Jurkat, Clone E6-1 (cell line): ENCODE results near the gene ZFR.
"Not testable (repeated sequence)": the region's sequence is repeated elsewhere in the genome, so short reads cannot be mapped to it uniquely, and the experiment has no call there.

ENCODE experiments used
- DNase-seq: peaks from one replicate; pipeline ENCODE4 v3.0.0-alpha.2; 2011; ENCODE audit warnings: low read depth, low spot score
- H3K4me3 ChIP-seq: 2 replicates; pipeline ENCODE4 v1.5.1; 2011; ENCODE audit warnings: mild to moderate bottlenecking, low read length, control low read depth, moderate library complexity

The ZFR gene

GRCh38 chr5:32378966-32379365 lies 65.6 kb downstream of the ZFR start:
- no peak for DNase-seq
- H3K4me3 ChIP-seq = no peak overlapping the region

GRCh38 chr5:32369542-32370155 lies 74.9 kb downstream of the ZFR start:
- H3K4me3 ChIP-seq = no peak overlapping the region
- no peak for DNase-seq

GRCh38 chr5:32369032-32369431 lies 75.5 kb downstream of the ZFR start:
- H3K4me3 ChIP-seq = no peak overlapping the region
- no peak for DNase-seq

- DNase-seq, H3K4me3 ChIP-seq: not testable (repeated sequence)
Observed at GRCh38 chr5:32367271-32367670, 77.3 kb downstream of the ZFR start.

- no peak for DNase-seq
- H3K4me3 ChIP-seq = no peak overlapping the region
Observed at GRCh38 chr5:32365623-32366022, 78.9 kb downstream of the ZFR start.

GRCh38 chr5:32363030-32363429 lies 81.5 kb downstream of the ZFR start:
- DNase-seq = no peak
- no peak overlapping the region for H3K4me3 ChIP-seq

GRCh38 chr5:32362527-32362926 lies 82.0 kb downstream of the ZFR start:
- no peak overlapping the region for H3K4me3 ChIP-seq
- no peak for DNase-seq

GRCh38 chr5:32360906-32361305 lies 83.6 kb downstream of the ZFR start:
- DNase-seq = no peak
- H3K4me3 ChIP-seq = no peak overlapping the region

- no peak overlapping the region for H3K4me3 ChIP-seq
- DNase-seq = no peak
Observed at GRCh38 chr5:32358611-32359010, 85.9 kb downstream of the ZFR start.

GRCh38 chr5:32357658-32358057 lies 86.9 kb downstream of the ZFR start:
- H3K4me3 ChIP-seq = no peak overlapping the region
- DNase-seq = no peak

- no peak for DNase-seq
- no peak overlapping the region for H3K4me3 ChIP-seq
Observed at GRCh38 chr5:32355686-32356085, 88.9 kb downstream of the ZFR start.

- DNase-seq = no peak
- no peak overlapping the region for H3K4me3 ChIP-seq
Observed at GRCh38 chr5:32353420-32353819, 91.1 kb downstream of the ZFR start.

- H3K4me3 ChIP-seq = no peak overlapping the region
- no peak for DNase-seq
Observed at GRCh38 chr5:32352685-32353084, 91.9 kb downstream of the ZFR start.

GRCh38 chr5:32346869-32347268 lies 97.7 kb downstream of the ZFR start:
- DNase-seq = no peak
- no peak overlapping the region for H3K4me3 ChIP-seq

GRCh38 chr5:32343058-32343672 lies 101.4 kb downstream of the ZFR start:
- no peak for DNase-seq
- no peak overlapping the region for H3K4me3 ChIP-seq

GRCh38 chr5:32342656-32343055 lies 101.9 kb downstream of the ZFR start:
- no peak for DNase-seq
- no peak overlapping the region for H3K4me3 ChIP-seq

- DNase-seq = no peak
Observed at GRCh38 chr5:32339878-32340277, 104.7 kb downstream of the ZFR start.

GRCh38 chr5:32339198-32339597 lies 105.3 kb downstream of the ZFR start:
- DNase-seq = peak; percentile 35
- no peak overlapping the region for H3K4me3 ChIP-seq

More at GRCh38 chr5:32339878-32340277, 104.7 kb downstream of the ZFR start:
- H3K4me3 ChIP-seq = no peak overlapping the region

- no peak for DNase-seq
- H3K4me3 ChIP-seq = no peak overlapping the region
Observed at GRCh38 chr5:32332966-32333365, 111.6 kb downstream of the ZFR start.

GRCh38 chr5:32332361-32332760 lies 112.2 kb downstream of the ZFR start:
- H3K4me3 ChIP-seq = no peak overlapping the region
- no peak for DNase-seq

- no peak overlapping the region for H3K4me3 ChIP-seq
- no peak for DNase-seq
Observed at GRCh38 chr5:32331935-32332274, 112.6 kb downstream of the ZFR start.
